Measurements from ENCODE around the gene C19orf12.
"Not testable (repeated sequence)": the region's sequence is repeated elsewhere in the genome, so short reads cannot be mapped to it uniquely, and the experiment has no call there.

C19orf12 gene

DNA sequence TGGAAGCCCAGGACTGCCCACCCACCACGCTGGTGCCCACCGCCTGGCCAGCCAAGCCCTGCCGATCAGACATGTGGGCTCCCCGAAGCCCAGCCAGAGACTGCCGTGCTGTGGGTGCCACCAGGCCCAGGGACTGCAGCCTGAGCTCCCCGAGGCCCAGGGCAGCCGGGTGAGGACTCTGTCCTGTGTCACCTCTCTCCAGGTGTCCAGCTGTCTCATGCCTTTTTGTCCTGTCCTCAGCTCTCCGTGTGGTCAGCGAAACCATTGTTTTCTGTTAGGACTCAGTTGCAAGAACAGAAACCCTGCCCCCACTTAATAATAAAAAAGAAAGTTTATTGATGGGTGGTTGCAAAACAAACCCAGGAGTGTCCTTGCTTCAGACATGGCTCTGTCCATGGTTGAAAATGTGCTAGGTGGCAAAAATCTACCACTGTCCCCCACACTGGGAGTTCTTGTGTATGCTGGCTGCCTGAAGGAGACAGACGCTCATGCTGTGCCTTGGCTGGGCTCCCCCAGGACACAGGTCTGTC is 39.9 kb downstream of the C19orf12 start:
- FAIRE-seq, result no peak

DNA sequence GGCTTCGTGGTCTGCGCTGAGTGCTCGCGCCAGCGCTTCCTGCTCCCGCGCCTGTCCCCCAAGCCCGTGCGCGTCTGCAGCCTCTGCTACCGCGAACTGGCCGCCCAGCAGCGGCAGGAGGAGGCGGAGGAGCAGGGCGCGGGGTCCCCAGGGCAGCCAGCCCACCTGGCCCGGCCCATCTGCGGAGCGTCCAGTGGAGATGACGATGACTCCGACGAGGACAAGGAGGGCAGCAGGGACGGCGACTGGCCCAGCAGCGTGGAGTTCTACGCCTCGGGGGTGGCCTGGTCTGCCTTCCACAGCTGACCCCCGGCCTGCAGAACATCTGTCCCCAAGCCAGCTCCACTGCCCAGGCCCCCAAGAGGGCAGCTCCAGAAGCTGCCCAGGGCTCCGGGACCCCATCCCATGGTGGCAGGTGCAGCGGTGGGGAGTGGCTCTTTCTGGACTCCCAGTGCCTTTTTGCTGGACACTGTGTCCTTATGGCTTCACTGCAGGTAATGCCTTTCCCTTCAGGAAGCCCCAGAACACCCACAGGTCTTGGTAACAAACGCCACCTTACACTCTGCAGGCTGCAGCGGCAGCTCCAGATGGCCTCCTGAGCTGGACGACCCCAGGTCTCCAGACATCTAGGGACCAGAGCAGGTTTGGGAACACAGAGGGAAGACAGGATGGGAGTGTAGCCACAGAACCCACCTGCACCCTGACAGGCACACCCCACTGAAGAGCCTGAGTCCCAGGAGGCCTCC is 40.5 kb downstream of the C19orf12 start:
- FAIRE-seq, result no peak

DNA sequence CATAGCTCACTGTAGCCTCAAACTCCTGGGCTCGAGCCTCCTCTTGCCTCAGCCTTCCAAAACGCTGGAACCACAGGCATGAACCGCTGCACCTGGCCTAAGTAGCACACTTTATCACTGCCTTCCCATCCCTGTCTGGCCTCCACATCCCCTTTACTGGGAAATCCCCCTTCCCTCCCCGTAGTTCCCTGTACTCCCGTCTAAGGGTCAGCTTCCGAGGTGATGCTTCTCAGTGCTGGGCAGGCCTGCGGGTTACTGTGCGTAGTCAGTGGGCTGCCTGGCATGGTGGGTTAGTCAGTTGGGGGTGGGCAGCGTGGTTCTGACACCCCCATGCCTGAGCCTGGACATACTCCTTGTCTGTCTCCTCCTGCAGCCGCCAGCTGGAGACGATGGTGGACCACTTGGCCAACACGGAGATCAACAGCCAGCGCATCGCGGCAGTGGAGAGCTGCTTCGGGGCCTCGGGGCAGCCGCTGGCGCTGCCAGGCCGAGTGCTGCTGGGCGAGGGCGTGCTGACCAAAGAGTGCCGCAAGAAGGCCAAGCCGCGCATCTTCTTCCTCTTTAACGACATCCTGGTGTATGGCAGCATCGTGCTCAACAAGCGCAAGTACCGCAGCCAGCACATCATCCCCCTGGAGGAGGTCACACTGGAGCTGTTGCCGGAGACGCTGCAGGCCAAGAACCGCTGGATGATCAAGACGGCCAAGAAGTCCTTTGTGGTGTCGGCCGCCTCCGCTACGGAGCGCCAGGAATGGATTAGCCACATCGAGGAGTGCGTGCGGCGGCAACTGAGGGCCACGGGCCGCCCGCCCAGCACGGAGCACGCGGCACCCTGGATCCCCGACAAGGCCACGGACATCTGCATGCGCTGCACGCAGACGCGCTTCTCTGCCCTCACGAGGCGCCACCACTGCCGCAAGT is 41.4 kb downstream of the C19orf12 start:
- FAIRE-seq, result no peak

DNA sequence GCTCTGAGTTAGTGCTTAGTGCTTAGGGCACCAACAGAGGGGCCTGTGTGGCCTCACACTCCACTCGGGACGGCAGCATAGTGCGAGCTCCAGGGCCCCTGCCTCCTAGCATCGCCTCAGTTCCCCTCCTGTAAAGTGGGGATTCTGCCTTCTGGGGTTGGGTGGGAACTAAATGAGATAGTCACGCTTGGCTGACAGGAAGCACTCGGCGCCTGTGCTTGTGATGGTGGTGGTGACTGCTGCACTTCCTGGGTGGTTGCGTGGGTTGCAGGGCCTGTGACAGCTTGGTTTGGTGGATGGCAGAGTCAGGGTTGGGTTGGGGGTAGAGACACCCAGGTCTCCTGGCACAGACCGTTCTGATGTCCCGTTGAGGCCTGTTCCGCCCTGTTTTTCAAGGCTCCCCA is 42.1 kb downstream of the C19orf12 start:
- no peak for FAIRE-seq

DNA sequence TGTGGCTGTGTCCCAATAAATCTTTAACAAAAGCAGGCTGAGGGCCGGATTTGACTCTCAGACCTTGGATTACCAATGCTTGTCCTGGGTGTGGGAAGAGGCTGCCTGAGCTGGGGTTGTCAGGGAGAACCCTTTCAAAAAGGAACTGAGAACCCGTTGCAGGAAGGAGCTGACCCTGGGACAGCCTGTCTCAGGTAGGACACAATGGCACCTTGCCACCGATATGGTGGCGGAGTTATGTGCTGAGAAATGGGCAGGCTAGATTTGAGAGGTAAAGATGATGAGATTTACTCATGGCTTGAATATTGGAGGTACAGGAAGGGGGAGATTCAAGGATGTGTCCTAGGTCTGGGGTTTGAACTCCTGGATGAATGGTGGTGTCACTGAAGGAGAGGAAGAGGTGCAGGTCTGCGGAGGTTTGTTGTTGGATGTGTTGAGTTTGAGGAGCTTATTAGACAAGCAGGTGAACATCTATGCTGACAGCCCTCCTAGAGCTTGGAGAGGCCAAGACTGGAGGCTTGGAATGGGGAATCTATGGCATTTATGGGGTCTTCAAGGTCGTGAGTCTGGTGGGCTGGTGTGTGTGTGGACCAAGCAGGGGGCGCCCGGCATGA is 42.6 kb downstream of the C19orf12 start:
- FAIRE-seq, result no peak

DNA sequence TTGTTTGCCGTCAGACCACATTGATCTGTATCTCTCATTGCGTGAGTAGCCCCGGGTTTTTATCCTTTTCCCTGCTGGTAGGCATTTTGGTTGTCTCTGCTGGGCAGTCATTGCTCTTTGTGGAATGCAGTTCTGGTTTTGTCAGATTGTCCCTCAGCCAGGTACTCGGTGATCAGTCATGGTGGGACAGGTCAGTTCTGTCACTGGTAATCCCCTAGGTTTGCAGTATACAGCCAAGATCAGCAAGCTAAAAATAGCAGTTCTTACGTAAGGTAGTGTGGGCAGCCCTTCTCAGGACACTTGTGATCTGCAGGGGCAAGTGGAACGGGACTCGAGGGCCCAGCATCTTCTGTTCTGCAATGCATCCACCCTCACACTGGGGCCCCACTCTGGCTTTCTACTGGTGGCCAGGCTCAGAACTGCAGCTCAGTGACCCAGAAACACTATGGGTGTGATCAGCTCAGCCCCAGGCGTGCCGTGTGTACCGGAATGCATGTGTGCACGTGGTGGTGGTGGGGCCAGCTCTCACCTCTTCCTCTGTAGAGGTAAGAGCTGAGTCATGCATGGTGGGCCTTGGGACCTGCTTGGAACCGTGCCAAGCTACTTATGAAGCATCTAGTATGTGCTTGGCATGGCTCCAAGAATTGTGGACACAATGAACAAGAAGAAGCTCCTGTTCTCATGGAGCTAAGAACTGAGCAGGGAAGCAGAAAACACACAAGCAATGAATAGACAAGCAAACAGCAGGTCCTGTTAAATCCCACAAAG is 43.5 kb downstream of the C19orf12 start:
- no peak for FAIRE-seq

DNA sequence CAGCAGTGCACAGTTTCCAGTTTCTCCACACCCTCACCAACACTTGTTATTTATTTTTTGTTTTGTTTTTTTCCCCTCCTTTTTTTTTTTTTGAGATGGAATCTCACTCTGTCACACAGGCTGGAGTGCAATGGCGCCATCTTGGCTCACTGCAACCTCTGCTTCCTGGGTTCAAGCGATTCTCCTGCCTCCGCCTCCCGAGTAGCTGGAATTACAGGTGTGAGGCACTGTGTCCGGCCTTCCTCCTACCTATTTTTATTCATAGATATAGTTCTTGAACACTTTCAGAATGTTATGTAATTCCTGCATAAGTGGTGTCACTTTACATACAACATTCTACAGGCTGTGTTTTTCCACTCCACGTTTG is 44.1 kb downstream of the C19orf12 start:
- not testable (repeated sequence) for FAIRE-seq

DNA sequence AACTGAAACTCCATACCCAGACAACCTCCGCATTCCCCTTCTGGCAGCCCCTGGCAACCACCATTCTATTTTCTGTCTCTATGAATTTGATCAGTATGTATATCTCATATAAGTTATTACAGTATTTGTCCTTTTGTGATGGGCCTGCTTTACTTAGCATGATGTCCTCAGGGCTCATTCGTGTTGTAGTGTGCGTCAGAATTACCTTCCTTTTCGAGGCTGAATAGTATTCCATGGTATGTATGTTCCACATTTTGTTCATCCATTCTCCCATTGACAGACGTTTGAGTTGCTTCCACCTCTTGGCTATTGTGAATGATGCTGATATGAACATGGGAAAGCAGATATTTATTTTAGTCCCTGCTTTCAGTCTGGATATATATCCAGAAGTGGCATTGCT is 44.8 kb downstream of the C19orf12 start:
- no peak for FAIRE-seq

DNA sequence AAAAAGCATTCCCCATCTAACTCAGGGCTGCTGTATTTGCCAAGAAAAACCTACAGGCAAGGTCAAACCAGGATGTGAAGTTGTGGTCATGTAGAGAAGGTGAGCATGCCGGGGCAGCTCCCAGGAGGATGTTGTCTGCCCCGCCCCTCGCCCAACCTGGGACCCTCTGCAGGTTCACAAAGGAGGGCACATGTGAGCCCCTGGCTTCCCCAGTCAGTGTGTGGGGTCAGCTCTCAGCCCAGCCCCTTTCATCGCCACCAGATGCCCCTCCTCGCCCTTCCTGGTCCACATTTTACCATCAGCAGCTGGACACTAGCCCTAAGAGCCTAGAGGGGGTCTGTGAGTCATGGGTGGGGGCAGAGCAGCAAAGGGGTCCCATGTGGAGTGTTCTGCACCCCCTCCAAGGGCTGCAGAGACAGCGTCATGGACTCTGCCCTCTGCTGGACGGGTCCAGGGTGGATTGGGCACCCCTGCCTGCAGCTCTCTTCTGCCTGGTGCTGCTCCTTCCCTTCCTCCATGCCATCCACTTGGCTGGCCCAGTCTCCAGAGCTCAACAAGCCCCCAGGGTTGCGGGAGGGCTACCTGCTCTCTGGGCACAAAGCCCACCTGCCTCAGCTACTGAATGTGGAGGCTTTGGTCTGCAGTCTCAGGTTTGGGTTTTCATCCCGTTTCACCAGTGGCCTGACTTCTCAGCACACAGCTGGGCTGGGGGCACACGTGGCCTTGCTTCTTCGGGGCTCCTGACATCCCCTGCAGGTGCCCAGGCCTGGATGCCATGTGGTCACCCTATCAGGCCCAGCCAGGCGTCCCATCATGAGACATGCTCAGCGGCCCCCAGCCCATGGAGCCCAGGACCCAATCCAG is 46.1 kb downstream of the C19orf12 start:
- no peak for FAIRE-seq

DNA sequence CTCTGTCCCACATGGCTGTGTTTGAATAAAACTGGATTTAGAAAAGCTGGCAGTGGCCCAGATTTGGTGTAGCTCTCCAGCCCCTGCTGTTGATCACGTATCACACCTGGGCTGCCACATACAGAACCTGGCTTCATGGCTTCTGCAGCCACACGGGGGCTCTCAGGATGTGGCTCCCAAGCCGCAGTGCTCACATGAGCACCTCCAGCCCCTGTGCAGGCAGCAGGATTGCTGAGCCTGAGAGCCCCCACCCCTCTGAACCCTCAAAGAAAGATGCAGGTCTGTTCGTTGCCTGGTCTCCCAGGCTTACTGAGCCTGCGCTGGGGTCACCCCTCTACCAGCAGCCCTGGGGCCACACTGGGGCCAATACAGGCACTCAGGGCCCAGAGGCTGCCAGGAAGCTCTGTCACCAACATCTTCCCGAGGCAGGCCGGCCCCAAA is 47.1 kb downstream of the C19orf12 start:
- no peak for FAIRE-seq

DNA sequence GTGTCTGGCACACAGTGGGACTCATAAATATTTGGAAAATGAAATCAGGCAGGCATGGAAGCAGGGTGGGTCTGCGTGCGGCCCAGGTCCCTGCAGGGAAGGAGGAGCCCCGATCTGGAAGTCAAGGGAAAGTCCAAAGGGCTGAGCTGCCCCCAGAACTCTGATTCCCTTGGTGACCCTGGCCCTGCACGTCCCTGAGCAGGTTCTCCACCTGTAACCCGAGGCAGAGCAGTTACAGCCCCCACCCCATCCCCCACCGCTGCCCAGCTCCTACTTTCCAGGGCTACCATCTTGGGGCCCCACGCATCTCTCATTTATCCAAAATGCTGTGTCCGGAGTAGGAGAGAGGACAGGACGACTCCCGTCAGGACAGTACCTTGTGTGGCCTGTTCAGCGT is 47.7 kb downstream of the C19orf12 start:
- FAIRE-seq, result no peak

DNA sequence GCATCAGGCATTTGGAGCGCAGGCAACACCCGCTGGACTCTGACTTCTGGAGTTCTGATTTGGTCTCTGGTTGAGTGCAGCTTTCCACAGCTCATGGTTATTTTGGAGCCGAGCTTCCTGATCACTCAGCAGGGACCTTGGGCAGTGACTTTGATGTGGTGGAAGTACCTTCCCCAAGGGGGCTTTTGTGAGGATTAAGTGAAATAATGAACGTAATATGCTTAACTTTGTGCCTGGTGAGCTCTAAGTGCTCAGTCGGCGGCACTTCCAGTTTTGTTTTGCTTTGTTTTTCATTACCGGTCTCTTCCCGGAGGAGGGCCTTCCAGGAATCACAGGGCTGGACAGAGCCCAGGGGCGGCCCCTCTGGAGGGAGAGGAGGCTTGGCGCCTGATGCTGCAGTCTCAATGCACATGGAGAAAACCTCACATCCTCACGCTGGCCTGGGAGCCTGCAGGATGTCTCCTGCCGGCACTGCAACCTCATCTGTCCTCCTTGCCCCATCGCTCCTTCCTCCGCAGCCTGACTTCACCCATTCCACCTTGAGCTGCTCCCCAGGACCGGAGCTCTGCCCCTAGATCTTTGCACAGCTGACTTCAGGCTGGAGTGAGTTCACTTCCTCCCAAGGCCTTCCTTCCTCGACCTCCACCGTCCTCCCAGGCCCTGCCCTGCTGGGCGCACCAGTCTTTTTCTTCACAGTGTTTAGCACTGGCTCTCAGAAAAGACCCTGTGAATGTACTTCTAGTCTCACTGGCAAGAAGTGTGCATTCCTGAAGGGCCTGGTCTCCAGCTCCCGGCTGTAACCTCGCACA is 48.3 kb downstream of the C19orf12 start:
- FAIRE-seq, result no peak

DNA sequence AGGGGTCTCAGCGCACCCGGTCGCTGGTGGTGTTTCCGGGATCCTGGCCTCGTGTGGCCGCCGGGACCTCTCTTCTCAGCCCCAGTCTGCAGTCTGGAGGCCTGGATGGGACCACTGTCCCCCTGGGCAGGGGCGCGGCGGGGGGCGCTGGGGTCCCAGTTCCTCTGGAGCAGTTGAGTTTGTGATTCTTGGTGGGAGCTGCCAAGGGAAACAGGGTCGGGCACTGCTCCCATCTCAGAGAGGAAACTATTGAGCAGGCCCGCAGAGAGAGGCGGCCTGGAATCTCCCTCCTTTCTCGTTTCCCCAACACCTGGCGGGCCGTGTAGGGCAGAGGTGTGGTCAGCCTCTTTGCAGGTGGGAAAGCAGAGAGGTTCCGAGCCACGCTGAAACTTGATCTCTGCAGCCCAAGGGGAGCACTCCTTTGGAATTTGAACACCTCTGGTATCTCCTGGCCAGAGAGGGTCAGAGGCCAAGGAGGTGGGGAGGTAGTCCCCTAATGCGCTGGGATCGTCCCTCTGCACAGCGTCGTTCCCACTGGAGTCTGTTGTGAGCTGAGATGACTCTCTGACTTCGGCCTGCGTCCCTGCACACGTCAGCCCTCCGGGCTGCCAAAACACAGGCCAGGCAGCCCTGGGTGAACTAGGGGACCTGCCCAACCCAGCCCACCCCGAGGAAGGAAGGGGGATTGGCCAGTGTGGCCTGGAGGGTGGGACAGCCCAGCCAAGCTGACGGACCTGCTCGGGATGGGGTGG is 49.1 kb downstream of the C19orf12 start:
- FAIRE-seq, result no peak

DNA sequence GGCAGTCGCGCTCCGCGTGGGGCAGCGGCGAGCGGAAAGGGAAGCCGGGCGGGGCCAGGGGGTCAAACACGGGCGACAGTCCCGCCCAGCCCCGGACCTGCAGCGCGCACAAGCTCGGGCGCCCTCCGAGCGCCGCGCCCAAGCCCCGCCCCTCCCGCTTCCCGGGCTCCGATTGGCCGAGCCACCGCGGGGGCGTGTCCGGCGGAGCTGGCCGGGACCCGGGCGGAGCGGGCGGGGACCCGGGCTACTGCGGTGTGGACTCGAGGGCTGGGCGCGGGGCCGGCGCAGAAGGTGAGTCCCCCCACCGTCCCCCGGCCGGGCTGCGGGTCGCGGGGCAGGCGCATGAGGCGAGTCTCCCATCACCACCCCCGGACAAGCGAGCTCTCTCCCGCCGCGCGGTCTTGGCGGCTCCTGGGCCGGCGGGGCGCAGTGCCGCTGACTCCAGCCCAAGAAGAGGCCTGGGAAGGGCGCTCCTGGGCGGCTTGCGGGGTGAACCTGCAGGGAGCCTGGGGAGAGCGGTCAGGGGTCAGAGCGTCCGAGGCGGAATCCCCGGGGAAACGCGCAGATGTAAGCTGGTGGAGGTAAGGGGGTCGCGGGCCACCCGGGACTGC is 49.7 kb downstream of the C19orf12 start, which contains the start of gene PLEKHF1:
PLEKHF1 (plus strand) TSS at position 247 of the 611 bp plus-strand sequence. CDS start 8,379 bp downstream, outside the sequence.
- FAIRE-seq, result no peak

DNA sequence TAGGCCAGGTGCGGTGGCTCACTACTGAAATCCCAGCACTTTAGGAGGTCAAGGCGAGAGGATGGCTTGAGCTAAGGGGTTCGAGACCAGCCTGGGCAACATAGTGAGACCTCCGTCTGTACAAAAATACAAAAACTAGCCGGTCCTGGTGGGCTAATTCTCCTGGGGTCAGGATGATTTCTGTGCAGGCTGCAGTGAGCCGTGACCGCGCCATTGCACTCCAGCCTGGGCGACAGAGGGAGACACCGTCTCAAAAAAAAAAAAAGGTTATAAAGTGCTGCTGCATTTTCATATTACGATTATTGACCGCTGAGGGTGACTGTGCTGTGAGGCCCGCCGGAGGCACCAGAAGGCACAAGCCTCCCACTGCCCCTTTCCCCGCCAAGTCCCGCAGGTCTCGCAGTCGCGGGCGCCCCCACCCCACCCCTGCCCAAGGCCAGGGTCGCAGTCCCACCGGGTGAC is 50.3 kb downstream of the C19orf12 start:
- no peak for FAIRE-seq

DNA sequence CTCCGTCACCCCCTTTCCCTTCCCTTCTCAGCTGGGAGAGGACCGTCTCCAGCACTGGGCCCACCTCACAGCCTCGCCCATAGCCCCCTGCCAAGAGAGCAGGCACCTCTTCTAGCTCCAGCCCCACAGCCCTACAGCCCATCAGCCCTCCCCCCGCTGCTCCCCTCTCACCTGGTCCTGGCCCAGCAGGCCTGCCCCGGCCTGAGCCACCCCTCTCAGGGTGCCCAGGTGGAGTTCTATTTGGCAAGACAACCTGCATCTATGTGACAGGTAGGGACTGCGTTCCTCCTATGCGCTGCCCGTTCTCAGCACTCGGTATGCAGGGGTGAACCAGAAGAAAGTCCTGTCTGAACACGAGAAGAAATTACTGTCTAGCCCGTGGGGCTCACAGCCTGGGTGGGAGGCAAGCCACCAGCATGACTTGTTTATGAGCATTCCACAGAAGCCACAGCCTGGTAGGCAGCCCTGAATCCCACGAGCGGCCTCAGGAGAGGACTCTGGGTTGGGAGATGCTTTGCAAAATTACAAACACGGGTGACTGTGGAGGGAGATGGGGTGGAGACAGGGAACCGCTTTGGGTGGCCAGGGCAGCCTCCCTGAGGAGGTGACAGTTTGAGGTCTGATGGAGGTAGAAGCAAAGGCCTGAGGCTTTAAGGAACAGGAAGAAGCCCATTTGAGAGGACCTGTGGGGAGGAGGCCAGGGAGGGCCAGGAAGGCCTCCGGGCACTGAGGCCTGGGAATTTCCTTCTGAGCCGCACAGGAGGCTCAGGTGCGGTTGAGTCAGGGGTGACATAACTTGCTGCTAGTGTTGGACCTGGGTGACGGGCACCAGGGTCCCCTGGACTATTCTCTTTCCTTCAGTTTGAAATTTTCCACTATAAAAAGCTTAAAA is 51.0 kb downstream of the C19orf12 start:
- FAIRE-seq, result no peak

DNA sequence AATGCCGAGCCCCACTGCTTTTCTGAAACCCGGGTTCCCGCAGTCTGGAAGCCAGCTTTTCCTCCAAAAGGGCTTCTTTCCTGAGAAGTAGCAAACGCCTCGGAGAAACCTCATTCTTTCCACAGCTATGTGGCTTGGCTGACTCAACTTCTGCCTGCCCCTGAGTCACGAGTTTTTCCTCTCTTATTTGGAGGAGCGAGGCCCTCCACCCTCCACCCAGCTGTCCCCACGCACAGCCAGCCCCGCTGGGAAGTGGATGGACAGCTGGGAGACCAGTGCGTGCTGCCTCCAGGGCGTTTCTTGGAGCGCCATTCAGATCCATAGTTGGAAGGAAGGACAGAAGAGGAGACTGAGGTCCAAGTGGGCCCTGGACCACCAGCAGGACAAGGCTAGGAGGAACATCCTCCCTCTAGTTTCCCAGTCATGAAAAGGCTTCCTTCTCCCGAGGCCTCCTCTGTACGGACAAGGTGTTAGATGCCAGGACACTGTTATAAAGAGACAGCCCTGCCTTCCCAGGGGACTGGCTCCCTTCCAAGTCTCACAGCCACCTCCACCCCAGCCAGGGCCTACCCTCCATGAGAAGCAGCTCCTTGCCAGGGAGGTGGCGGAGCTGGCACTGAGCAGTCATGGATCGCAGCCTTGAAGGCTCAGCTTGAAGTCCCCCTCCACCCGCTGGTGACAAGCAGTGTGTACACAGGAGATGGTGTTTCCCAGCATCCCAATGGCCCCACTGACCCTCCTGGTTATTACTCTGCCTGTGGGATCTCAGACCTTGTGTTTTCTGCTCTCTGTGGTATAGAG is 52.3 kb downstream of the C19orf12 start:
- no peak for FAIRE-seq

All from TTC549 (cell line).